Measurements from ENCODE around the gene NRXN3.

- TF ChIP-seq EZH2 (IDR thresholded peaks at IDR 0.05; ENCODE audit: borderline replicate concordance, low read length), result no peak
- TF ChIP-seq, protein P1, sequence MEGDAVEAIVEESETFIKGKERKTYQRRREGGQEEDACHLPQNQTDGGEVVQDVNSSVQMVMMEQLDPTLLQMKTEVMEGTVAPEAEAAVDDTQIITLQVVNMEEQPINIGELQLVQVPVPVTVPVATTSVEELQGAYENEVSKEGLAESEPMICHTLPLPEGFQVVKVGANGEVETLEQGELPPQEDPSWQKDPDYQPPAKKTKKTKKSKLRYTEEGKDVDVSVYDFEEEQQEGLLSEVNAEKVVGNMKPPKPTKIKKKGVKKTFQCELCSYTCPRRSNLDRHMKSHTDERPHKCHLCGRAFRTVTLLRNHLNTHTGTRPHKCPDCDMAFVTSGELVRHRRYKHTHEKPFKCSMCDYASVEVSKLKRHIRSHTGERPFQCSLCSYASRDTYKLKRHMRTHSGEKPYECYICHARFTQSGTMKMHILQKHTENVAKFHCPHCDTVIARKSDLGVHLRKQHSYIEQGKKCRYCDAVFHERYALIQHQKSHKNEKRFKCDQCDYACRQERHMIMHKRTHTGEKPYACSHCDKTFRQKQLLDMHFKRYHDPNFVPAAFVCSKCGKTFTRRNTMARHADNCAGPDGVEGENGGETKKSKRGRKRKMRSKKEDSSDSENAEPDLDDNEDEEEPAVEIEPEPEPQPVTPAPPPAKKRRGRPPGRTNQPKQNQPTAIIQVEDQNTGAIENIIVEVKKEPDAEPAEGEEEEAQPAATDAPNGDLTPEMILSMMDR (conservative IDR thresholded peaks at IDR 0.05 in 1 of 2, IDR thresholded peaks at IDR 0.05 in 1 of 2; ENCODE audit: extremely low read depth in 1 of 2, insufficient read depth in 1 of 2, low read depth in 1 of 2, low read length in 2 of 2), result no peak
Measured at GRCh38 chr14:78157494-78158437, 12.4 kb upstream of the NRXN3 start.

Measured in mammary epithelial cell (primary cell).